K562 (cell line): Measurements from ENCODE around the gene HDLBP. TPM values are rescaled to one million over a fixed set of nuclear protein-coding genes. Genes with fewer than 3 reads are reported as not detected.

ENCODE experiments used
- CAMTA2 ChIP-seq: fragments of 250-450 bp; sonication (Bioruptor Pico); conservative IDR thresholded peaks from 2 replicates; pipeline ENCODE4 v1.5.1; 2022
- FOSL1 ChIP-seq: fragments of 200-800 bp; sonication (Bioruptor generic); conservative IDR thresholded peaks from 2 replicates; pipeline ENCODE4 v1.6.1; 2016; ENCODE audit warnings: missing genetic modification characterization, missing compliant biosample characterization
- GTF2F1 ChIP-seq: IDR thresholded peaks from 2 replicates; pipeline ENCODE4 v1.6.1; 2011; ENCODE audit warnings: low read depth, low read length, improper control_type of control experiment
- KDM1A ChIP-seq, 2 experiments: fragments of 450-650 bp; IDR thresholded peaks; 2 replicates each; pipeline ENCODE4 v1.6.1; 2016; ENCODE audit warnings: mild to moderate bottlenecking in 2 of 2
- POLR2G ChIP-seq: fragments of 200-400 bp; formaldehyde crosslinking; IDR thresholded peaks from 2 replicates; pipeline ENCODE4 v1.6.1; 2017; ENCODE audit warnings: low read depth, mild to moderate bottlenecking, antibody characterized with exemption, low read length, moderate library complexity
- SPI1 ChIP-seq: IDR thresholded peaks from 2 replicates; pipeline ENCODE4 v1.6.1; 2011; ENCODE audit warnings: low read depth, low read length, control low read depth, borderline replicate concordance
- SUPT5H ChIP-seq: fragments of 450-650 bp; IDR thresholded peaks from 2 replicates; pipeline ENCODE4 v1.6.1; 2016
- THRAP3 ChIP-seq: fragments of 450-650 bp; IDR thresholded peaks from 2 replicates; pipeline ENCODE4 v1.6.1; 2016; ENCODE audit warnings: mild to moderate bottlenecking, inconsistent platforms, borderline replicate concordance
- USF1 ChIP-seq: sonication (generic); formaldehyde crosslinking; IDR thresholded peaks from 2 replicates; pipeline ENCODE4 v1.9.0; 2022; ENCODE audit warnings: mild to moderate bottlenecking, missing genetic modification reagents
- YY1 ChIP-seq, 3 experiments: IDR thresholded peaks; 2 replicates each; pipeline ENCODE4 v1.6.1; 2011; ENCODE audit warnings: low read length in 2 of 3, mild to moderate bottlenecking in 2 of 3, moderate library complexity in 2 of 3, borderline replicate concordance in 1 of 3, control low read depth in 1 of 3, low read depth in 1 of 3; ENCODE audit not compliant: insufficient read depth in 3 of 3, insufficient replicate concordance in 2 of 3, control insufficient read depth in 1 of 3, insufficient read length in 1 of 3; ENCODE audit errors: extremely low read depth in 1 of 3
- ZBTB11 ChIP-seq, 3 experiments: fragments of 200-800 bp in 1 of 3; fragments of 250-450 bp in 1 of 3; fragments of 450-650 bp in 1 of 3; sonication (Bioruptor Pico) in 1 of 3; sonication (Bioruptor generic) in 1 of 3; formaldehyde crosslinking in 1 of 3; IDR thresholded peaks; 2 replicates each; pipeline versions ENCODE4 v1.6.1 to v1.8.0; 2016 to 2022; ENCODE audit warnings: mild to moderate bottlenecking in 2 of 3, missing genetic modification characterization in 2 of 3, missing compliant biosample characterization in 1 of 3, moderate library complexity in 1 of 3
- polyA plus RNA-seq, 8 experiments: library from polyadenylated mRNA; depleted of rRNA in 4 of 8; stranded (reverse) in 5 of 8; unstranded in 3 of 8; fragments of >200 nt; fragmentation: Nextera tagmentation in 2 of 8; fragmentation: Illumina TruSeq in 1 of 8; extraction: Ambion mirVana in 2 of 8; extraction: Trizol in 1 of 8; gene quantifications; 2 replicates each; pipeline versions ENCODE4 v1.2.1 to v1.2.3, GENCODE V29; 2011 to 2014; ENCODE audit warnings: inconsistent platforms in 1 of 8, missing spikeins in 1 of 8
- total RNA-seq, 7 experiments: library from RNA; depleted of rRNA in 6 of 7; stranded (reverse); fragments of >200 nt in 6 of 7; fragmentation: Illumina TruSeq in 2 of 7; extraction: Trizol in 2 of 7; gene quantifications; 2 replicates each; pipeline versions ENCODE4 v1.2.1 to v1.2.3, GENCODE V29; 2011 to 2021; ENCODE audit warnings: low replicate concordance in 1 of 7
- TF ChIP-seq, protein P1 (sequence below): fragments of 450-650 bp; IDR thresholded peaks from 2 replicates; pipeline ENCODE4 v1.6.1; 2018; ENCODE audit not compliant: partially characterized antibody
- TF ChIP-seq, protein P2 (sequence below), 2 experiments: fragments of 150-350 bp in 1 of 2; IDR thresholded peaks; 2 replicates each; pipeline ENCODE4 v1.6.1; 2012 to 2016; ENCODE audit warnings: low read depth in 2 of 2, low read length in 2 of 2, mild to moderate bottlenecking in 1 of 2, moderate library complexity in 1 of 2

Gene HDLBP
- total and polyA plus RNA-seq, 9 of the 15 experiments (the other 6 are each of a cell fraction or from before 2014, with no cell fraction given): 24.4 to 378 (median 146) TPM

DNA sequence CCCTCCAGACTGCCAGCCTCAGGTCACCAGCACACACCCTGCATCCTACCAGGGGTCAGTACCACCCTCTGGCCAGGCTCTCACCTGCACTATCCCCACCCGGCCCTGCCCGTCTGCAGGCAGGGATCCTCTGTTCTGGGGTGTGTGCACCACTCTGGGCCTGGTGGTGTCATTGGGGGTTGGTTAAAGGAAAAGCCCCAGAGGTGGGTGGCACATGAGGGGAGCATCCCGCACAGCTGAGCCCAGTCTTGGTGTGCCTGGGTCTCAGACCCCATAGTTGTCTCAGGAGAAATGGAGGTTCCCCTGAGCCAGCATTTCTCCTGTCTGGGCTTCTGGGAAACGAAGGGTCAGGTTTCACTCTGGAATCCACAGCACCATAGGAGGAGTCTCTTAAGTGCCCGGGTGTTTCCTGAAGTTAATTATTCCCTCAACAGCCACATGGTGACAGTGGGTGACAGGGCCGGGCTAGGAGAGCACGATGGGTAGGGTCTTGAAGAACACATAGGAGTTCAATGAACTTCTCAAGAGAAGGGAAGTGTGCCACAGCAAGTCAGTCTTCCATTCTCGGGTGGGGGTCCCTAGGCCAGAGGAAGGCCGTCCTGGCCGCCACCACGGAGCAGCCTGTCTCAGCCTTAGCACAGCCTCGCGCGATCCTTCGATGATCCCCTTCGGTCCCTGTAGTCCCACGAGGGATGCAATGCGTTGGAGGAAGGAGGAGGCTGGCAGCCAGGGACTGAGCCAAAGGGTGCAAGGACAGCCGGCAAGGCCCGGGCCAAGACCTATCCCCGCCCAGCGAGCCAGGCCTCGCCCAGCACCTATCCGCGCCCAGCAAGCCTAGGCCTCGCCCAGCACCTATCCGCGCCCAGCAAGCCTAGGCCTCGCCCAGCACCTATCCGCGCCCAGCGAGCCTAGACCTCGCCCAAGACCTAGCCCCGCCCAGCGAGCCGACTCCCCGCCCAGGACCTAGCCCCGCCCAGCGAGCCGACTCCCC, 39.5 kb upstream of the HDLBP start (continued):
- TF ChIP-seq, protein P1, sequence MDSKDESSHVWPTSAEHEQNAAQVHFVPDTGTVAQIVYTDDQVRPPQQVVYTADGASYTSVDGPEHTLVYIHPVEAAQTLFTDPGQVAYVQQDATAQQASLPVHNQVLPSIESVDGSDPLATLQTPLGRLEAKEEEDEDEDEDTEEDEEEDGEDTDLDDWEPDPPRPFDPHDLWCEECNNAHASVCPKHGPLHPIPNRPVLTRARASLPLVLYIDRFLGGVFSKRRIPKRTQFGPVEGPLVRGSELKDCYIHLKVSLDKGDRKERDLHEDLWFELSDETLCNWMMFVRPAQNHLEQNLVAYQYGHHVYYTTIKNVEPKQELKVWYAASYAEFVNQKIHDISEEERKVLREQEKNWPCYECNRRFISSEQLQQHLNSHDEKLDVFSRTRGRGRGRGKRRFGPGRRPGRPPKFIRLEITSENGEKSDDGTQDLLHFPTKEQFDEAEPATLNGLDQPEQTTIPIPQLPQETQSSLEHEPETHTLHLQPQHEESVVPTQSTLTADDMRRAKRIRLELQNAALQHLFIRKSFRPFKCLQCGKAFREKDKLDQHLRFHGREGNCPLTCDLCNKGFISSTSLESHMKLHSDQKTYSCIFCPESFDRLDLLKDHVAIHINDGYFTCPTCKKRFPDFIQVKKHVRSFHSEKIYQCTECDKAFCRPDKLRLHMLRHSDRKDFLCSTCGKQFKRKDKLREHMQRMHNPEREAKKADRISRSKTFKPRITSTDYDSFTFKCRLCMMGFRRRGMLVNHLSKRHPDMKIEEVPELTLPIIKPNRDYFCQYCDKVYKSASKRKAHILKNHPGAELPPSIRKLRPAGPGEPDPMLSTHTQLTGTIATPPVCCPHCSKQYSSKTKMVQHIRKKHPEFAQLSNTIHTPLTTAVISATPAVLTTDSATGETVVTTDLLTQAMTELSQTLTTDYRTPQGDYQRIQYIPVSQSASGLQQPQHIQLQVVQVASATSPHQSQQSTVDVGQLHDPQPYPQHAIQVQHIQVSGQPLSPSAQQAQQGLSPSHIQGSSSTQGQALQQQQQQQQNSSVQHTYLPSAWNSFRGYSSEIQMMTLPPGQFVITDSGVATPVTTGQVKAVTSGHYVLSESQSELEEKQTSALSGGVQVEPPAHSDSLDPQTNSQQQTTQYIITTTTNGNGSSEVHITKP: no peak
- TF ChIP-seq ZBTB11 (CRISPR knock-in tag; IDR thresholded peaks at IDR 0.05) (no peak), CAMTA2 (CRISPR knock-in tag) (no peak), KDM1A (IDR thresholded peaks at IDR 0.05) (no peak), FOSL1 (no peak), THRAP3 (no peak), GTF2F1 (no peak), USF1 (no peak), SPI1 (no peak), YY1 (IDR thresholded peaks at IDR 0.05; ENCODE audit: borderline replicate concordance in 1 of 3, control insufficient read depth in 1 of 3, extremely low read depth in 1 of 3, insufficient read depth in 3 of 3, insufficient read length in 1 of 3, insufficient replicate concordance in 2 of 3, low read depth in 1 of 3, low read length in 2 of 3) (no peak), POLR2G (peak; percentile 42), SUPT5H (peak; percentile 41; the same call in 1 of the 2 replicates)
- TF ChIP-seq, protein P2, sequence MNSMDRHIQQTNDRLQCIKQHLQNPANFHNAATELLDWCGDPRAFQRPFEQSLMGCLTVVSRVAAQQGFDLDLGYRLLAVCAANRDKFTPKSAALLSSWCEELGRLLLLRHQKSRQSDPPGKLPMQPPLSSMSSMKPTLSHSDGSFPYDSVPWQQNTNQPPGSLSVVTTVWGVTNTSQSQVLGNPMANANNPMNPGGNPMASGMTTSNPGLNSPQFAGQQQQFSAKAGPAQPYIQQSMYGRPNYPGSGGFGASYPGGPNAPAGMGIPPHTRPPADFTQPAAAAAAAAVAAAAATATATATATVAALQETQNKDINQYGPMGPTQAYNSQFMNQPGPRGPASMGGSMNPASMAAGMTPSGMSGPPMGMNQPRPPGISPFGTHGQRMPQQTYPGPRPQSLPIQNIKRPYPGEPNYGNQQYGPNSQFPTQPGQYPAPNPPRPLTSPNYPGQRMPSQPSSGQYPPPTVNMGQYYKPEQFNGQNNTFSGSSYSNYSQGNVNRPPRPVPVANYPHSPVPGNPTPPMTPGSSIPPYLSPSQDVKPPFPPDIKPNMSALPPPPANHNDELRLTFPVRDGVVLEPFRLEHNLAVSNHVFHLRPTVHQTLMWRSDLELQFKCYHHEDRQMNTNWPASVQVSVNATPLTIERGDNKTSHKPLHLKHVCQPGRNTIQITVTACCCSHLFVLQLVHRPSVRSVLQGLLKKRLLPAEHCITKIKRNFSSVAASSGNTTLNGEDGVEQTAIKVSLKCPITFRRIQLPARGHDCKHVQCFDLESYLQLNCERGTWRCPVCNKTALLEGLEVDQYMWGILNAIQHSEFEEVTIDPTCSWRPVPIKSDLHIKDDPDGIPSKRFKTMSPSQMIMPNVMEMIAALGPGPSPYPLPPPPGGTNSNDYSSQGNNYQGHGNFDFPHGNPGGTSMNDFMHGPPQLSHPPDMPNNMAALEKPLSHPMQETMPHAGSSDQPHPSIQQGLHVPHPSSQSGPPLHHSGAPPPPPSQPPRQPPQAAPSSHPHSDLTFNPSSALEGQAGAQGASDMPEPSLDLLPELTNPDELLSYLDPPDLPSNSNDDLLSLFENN (IDR thresholded peaks at IDR 0.05; ENCODE audit: low read depth in 2 of 2, low read length in 2 of 2): no peak
